GDM1 (cell line): ENCODE results near the gene SERTAD2.
A peak's percentile ranks its signal among the peaks of the same experiment; 100 is the strongest.

Experiments
- DNase-seq: peaks from one replicate; lab custom pipeline; 2025; lab: John Stamatoyannopoulos, UW

The SERTAD2 gene

DNA sequence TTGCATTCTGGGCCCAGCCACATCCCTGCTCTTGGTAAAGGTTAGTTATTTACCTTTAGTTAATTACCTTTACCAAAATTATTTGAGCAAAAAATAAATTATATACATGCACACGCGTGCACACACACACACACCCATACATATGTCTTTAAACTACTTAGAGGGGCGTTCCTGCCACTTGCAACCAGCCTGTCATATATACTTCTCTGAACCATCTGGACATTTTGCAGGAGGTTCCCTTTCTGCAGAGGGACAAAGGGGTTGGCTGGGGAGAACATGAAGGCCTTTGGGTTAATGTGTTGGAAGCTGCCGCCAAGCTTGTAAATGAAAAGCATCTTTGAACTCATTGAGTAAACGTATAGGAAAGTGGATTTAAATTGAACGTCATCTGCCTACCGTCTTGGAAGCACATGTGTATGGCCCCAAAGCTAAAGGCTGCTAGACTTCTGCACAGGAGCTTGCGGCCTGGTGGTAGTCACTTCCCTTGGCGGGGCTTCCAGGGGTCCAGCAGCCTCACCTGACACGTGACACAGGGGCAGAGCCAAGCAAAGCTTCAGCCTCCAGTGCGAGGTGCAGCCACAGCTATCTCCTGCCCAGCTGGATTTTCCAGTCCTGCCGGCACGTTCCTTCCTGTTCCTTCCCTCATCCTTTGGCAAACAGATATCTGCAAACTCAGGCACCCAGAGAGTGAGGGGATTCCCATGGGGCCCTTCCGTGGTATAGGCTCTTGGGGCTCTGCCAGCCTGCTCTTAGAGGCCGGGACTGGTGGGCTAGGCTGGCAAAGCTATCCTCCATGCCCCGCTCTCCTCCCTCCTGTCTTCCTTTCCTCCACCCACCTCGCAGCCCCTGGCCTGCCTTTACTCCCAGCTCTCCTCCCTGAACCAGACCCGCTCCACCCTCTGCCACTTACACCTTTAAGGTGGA, 46.1 kb downstream of the SERTAD2 start:
- DNase-seq: no peak

DNA sequence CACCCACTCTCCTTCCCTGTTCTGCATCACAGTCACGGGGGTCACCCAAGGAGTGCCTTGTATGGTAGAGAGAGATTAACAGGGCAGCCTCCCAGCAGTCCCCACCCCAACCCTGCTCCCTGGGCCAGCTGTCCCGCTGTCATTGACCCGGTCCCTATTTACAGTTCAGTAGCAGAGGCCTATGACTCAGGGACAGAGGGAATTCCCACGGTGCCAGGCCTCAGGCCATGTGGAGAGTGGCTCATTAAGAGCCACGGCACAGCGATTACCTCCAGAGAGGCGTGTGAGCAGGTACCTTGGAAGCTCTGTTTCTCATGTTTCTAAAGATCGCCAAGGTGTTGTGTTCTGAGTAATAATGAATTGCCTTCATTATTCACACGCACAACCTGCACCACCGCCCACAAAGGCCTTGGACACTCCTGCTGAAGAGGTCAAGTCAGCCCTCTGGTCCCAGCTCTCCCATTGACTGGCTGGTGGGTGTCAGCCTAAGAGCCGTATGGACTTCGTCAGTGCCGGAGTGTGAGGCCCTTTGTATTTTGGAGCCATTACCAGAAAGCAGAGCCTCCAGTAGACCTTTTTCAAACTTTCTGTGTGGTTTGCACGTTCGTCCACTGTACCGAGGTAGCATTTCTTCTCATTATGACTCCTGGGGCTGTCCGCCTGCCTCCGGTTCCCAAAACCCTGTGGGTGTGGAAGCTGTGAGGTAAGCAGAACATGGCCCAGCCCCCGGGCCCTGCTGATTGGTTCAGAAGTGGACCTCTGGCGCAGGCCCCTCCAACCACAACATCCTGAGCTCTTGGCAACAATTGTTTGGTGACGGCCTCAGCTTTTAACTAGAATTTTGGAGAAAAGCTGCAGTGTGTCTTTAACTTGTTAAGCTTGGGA, 47.0 kb downstream of the SERTAD2 start:
- peak; percentile 70 for DNase-seq

DNA sequence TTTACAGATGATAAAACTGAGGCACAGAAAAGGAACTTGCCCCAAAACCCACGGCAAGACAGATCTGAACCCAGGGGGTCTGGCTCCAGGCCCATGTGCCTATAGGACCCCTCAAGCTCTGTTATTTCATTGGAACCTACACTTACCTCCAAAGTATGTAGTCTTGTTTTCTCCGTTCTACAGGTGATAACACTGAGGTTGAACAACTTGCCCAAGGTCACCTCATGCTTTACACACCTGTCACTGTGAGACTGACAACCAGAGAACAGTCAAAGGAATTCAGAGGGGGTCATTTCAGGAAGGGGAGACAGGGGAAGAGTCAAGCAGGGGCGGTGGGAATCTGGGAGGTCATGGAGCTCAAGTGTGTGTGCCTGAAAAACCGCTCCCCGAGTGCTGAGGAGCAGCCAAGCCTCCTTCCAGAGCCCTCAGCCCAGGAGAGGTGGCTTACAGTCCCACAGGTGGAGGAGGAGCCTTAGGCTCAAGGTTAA, 47.7 kb downstream of the SERTAD2 start:
- no peak for DNase-seq

DNA sequence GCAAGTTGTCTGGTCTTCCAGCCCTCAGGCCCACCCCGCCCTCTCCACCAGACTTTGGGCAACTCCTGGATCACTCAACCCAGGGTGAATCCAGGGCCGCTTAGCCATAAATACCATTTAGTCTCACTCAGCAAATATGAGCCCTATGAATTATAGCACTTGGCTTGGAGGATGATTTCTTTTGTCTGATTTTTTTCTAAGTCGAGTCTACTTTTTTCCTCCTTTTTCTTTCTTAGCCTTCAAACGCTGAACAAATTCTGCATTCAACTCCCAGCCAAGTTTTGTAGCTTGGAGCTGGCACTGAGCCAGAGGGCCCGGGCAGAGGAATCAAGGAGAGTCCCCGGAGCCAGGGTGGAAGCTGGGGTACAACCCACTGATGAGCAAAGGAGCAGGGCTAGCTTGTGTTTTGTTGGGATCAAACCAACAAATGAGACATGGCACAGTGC, 48.7 kb downstream of the SERTAD2 start:
- DNase-seq: no peak

DNA sequence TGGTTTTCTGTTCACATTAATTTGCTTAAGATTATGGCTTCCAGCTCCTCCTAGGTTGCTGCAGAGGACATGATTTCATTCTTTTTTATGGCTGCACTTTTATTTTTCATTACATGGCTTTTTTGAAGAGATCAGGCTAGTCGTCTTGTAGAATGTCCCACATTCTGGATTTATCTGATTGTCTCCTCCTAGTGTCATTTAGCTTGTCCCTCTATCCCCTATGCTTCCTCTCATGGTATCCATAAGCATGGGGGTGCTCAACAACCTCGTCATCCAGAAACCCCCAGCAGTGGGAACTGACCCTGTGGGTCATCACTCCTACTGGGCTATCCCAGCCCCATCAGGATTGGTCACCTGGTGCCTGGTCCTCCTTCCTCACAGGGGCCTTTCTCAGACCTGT, 49.6 kb downstream of the SERTAD2 start:
- DNase-seq: no peak

DNA sequence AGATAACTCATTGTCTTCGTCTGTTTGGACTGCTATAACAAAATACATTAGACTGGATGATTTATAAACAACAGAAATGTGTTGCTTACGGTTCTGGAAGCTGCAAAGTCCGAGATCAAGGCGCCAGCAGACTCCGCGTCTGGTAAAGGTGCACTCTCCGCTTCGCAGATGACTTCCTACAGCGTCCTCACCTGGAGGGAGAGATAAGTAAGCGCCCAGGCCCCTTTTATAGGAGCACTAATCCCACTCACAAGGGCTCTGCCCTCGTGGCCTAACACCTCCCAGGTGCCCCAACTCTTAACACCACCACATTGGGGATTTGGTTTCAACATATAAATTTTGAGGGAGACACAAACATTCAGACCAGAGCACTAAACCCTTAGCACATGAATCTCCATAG, 51.3 kb downstream of the SERTAD2 start:
- DNase-seq: no peak

DNA sequence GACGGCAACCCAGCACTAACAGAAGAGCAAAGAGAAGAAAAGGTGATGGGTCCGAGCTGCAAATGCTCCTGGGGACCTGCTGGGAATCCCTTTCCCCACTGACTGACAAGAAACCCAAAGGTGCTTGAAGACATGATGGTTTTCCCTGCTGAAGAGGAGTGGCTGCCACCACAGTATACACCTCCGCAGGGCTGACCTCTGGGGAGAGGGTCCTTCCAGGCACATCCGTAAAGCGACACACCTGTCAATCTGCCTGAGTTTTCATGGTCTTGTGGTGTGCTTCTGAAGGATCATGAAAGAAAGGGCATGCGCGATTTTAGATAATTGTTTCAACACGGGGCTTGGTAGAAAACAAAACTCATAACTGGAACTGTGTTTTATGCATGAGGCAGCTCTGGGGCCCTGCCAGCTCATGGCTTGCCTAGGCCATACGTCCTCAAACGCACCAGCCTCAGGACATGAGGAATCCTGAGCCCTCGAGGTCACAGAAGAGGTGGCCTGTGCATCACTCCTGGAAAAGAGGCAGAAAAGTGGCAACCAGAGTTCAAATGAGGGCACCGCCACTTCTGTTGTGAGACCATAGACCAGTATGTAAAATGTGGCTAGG, 51.8 kb downstream of the SERTAD2 start:
- no peak for DNase-seq

DNA sequence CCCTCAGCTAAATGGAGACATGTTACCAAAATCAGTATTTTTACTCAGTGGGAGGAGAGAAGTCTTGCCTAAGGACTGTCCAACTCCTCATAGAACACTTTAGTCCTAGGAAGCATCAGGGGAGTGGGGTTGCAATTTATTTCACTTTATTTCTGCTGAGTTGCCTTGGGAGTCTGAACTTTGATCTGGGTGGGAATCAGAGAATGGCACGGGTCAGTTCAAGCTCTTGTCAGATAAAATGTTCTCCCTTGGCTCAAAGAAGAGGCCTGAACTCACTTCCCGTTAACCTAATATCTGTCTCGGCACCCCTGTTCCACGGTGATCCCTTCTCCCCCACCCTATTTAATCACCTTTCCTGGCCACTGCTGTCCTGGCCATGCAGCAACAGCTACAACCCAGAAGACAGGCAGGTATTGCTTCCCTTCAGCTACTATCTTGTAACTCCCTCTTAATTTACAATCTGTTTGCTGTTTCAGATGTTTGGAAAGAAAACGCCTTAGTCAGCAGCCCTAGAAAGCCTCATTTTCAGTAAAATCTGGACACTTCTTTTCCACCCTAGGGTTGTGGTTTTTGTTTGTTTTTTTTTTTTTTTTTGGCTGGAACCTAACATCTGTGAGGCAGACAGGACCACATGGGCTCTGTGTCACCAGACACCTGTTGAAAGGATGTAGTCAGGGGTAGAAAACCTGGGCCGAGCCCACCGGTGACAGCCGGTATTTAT, 52.5 kb downstream of the SERTAD2 start:
- DNase-seq: no peak

DNA sequence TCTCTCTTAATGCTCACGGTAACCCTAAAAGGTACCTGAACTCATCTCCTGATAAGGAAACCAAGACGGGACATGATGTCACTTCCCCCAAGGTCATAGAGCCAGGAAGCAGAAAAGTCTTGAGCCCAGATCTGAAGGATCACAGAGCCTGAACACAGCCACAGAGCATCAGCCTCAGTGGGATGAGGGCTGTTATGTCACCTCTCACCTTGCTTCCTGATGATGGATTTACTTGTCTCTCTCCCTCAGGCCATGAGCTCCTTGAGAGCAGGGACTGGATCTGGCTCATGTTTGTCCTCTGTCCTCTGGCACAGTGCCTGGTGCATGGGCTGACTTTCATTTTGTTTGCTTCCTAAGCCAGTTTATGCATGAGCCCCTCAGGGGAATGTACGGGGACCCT, 54.2 kb downstream of the SERTAD2 start:
- DNase-seq: no peak

DNA sequence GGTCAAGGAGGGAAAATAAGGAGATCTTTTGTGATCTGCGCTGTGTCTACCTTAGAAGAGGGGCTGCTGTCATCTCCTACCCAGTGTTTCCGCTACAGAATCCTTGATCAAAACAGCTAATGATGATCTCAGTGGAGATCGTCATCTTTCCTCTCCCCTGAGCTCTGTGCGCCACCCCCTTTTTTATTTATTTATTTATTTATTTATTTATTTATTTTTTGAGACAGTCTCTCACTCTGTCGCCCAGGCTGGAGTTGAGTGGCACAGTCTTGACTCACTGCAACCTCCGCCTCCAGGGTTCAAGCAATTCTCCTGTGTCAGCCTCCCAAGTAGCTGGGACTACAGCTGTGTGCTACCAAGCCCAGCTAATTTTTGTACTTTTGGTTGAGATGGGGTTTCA, 55.5 kb downstream of the SERTAD2 start:
- no peak for DNase-seq

DNA sequence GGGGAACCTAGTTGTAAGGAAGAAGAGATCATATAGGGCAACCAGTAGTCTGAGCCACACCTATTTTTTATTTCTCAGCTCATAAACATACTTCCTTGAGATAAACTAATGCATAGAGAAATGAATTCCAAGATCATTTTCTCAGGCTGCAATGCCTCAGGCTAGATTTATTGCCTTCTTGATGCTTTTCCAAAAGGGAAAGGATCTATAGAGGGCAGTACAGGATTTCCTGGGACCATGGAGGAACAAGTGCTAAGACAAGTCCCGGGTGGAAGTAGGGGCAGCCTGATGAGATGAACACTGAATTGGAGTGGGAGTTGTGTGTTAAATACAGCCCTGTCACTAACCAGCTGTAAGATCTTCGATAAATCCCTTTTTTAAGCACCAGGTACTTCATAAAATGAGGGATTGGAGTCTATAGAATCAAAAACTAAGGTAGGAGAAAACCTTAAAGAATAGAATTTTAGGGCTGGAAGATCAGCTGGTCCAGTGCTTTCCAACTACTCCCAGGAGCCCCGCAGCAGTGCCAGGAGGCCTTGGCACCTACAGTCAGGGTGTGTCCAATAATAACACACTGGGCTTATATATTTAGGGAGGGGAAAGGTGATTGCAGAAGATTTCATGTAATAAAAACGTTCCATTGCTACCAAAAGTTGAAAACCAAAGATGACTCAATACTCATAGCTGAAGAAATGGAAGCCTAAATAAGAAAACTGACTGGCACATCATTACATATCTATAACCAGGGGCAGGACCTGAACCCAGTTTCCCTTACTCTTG, 58.1 kb downstream of the SERTAD2 start:
- no peak for DNase-seq

DNA sequence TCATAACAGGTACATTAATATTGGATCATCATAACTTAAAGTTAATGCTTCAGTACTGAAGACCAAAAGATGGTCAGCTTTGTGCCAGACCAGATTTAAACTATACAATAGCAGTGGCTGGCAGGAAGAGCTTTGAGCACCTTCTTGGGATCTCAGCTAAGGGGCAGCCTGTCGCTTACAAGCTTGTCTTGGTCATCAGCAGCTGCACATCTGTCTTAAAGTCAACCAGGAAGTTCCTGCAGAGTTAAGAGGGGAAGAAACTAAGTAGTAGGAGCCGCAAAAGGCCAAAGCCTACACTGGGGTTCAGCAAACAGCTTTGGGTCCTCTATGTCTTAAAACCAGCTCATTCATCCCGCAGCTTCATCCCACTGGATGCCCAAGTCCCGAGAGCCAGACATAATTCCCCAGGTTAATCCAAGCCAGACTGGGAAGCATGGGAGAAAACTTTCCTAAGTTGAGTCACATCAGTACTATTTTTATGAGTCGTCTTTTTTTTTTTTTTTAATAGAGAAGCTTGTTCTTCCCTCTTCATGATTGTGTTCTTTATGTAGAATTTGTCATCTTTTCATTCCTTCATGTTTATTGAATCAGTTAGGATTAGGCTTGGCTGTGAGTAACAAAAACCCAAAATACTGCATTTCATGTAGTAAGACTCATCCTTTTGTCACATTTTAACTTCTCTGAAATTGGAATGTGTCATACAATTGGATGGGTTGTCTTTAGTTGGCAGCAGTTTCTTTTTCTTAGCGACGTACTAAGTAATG, 59.3 kb downstream of the SERTAD2 start:
- DNase-seq: no peak

DNA sequence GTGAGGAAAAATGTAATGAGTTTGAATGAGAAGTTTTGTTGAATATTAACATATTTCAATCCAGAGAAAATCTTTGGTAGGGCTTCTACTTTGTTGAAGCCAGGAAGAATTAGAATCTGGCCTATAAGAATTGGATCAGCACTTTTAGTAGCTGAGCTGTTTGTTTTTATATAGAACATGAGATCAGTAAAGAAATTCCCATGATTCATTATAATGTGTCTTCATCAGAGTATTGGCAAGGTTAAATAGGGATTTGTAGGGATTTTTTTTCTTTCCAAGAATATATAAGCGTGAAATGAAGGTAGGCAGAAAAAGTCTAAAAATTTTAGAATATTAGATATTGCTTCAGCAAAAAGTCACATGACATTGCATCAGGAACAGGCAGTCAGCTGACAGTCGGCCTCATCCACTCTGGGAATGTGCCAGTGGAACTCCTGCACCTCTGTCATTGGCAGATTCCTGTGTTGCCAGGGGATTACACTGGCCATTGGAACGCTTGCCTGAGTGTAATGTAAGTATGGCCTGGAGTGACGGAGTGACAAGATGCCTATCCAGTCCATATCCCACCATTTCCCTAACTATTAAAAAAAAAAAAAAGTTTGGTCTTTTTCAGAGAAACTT, 60.6 kb downstream of the SERTAD2 start:
- DNase-seq: no peak

DNA sequence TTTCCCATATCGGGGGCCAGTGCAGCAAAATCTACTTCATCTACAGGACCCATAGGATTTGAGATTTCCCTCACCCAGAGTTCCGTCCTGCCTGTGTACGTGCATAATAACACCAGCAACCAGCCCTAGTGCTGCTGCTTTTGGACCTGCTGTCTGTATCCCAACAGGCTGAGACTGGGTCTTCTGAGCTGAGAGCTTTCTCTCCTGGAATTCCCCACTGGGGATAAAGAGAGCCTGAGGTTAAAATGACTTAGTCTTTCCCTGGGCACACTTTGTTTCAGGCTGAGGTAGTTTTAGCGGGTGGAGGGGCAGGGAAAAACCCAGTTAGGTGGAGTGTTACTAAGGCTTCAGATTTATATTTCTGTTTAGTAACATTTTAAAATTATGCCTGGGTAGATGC, 62.5 kb downstream of the SERTAD2 start:
- no peak for DNase-seq

DNA sequence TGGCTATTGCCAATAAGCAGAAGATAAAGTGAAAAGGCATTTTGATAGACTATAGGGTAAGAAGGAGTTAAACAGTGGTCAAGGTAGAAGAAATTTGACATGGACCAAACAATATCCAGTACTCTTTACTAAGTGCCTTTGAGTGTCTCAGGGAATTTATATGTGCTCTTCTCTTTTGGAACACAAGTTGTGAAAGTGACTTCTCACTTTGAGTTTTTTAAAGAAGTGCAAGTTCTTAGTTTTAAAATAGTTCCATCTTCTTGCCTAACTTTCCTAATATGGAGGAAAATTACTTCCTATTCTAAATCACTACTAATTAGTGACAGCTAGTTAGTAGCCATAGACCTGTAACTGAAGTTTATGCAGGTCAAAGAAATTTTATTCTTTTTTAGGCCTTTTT, 66.2 kb downstream of the SERTAD2 start:
- no peak for DNase-seq

DNA sequence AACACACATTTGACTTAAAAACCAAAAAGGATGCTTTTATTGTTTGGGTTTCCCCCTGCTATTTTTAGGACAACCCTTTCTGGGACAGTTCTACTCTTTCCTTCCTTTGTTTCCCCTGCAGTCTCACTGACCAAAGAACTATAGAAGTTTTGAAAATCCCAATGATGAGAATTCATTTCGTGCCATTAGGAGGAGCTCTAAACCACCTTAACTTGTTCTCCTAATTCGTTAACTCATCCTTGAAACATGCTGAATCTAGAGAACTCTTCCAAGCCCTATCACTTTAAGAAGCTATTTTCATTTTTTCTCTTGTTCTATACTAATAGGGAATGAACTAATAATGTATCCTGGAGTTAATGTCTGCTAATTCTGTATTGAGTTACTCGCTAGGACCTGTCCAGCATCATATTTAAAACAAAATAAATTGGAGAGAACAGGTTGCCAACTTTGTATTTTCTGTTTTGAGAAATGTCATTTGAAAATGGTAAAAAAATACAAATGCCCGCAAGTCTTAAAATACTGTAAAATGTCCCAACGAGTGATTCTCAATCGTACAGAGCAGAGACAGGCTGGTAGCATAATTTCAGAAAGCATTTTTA, 66.7 kb downstream of the SERTAD2 start:
- DNase-seq: peak; percentile 25

DNA sequence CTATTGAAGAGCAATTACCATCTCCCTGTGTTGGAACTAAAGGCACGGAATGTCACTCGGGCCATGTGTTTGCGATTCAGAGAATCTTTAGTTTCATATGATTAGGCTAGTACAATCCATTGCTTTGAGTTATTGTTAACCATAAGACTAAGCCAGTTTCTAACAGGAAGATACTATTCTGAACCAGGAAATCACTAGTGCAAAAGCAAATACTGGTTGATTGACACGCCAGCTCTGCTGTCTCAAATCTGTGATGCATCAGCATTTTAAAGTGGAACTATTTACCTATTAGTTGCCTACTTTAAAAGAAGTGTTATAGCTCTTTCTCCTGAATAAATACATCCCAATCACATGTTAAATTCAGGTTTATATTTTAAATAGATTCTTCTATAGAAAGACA, 67.7 kb downstream of the SERTAD2 start:
- no peak for DNase-seq

DNA sequence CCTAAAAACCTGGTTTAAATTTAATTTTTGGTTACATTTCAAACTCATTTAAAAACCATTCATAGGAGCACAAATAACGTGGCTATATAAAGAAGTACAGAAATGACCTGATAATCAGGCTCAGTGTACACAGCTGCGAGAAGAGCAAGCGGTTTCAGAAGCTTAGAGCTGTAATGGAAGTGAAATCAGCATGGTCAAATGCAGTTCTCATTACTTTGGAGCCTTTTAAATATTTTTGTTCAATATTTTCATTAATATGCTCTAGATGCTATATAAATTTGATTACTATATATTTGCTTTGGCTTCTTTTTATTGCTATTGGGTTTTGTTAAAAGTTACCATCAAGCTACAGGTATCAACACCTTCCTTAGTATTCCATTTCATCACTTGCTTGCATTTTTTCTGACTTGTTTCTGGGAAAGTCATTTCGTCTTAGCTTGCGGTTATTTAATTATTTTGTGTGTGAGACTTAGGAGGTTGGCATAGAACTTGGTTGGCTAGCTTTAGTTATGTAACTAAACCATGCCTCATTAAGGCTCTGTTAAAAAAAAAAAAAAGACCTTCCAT, 70.9 kb downstream of the SERTAD2 start:
- DNase-seq: no peak
